Measurements from ENCODE around the gene SRRM3.
"Not testable (repeated sequence)": the region's sequence is repeated elsewhere in the genome, so short reads cannot be mapped to it uniquely, and the experiment has no call there.

The SRRM3 gene

GRCh38 chr7:76222839-76223238, 21.1 kb downstream of the SRRM3 start:
- TF ChIP-seq, protein P1, sequence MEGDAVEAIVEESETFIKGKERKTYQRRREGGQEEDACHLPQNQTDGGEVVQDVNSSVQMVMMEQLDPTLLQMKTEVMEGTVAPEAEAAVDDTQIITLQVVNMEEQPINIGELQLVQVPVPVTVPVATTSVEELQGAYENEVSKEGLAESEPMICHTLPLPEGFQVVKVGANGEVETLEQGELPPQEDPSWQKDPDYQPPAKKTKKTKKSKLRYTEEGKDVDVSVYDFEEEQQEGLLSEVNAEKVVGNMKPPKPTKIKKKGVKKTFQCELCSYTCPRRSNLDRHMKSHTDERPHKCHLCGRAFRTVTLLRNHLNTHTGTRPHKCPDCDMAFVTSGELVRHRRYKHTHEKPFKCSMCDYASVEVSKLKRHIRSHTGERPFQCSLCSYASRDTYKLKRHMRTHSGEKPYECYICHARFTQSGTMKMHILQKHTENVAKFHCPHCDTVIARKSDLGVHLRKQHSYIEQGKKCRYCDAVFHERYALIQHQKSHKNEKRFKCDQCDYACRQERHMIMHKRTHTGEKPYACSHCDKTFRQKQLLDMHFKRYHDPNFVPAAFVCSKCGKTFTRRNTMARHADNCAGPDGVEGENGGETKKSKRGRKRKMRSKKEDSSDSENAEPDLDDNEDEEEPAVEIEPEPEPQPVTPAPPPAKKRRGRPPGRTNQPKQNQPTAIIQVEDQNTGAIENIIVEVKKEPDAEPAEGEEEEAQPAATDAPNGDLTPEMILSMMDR (IDR thresholded peaks at IDR 0.05; ENCODE audit: control insufficient read depth, insufficient read depth, low read depth, low read length, missing control alignments) = no peak
- DNase-seq (ENCODE audit: low read depth) = no peak
- H3K4me3 ChIP-seq (ENCODE audit: control insufficient read depth, low read depth, low read length) = no peak overlapping the region

- DNase-seq (ENCODE audit: low read depth) = no peak
- no peak overlapping the region for H3K4me3 ChIP-seq (ENCODE audit: control insufficient read depth, low read depth, low read length)
- TF ChIP-seq, protein P1 (IDR thresholded peaks at IDR 0.05; ENCODE audit: control insufficient read depth, insufficient read depth, low read depth, low read length, missing control alignments) = no peak
Measured at GRCh38 chr7:76223286-76223972, 21.7 kb downstream of the SRRM3 start.

GRCh38 chr7:76224695-76225094, 23.0 kb downstream of the SRRM3 start:
- no peak overlapping the region for H3K4me3 ChIP-seq (ENCODE audit: control insufficient read depth, low read depth, low read length)
- TF ChIP-seq, protein P1 (IDR thresholded peaks at IDR 0.05; ENCODE audit: control insufficient read depth, insufficient read depth, low read depth, low read length, missing control alignments) = no peak
- no peak for DNase-seq (ENCODE audit: low read depth)

- no peak for DNase-seq (ENCODE audit: low read depth)
- H3K4me3 ChIP-seq (ENCODE audit: control insufficient read depth, low read depth, low read length) = no peak overlapping the region
- TF ChIP-seq, protein P1 (IDR thresholded peaks at IDR 0.05; ENCODE audit: control insufficient read depth, insufficient read depth, low read depth, low read length, missing control alignments) = no peak
Measured at GRCh38 chr7:76225379-76225778, 23.7 kb downstream of the SRRM3 start.

DNA sequence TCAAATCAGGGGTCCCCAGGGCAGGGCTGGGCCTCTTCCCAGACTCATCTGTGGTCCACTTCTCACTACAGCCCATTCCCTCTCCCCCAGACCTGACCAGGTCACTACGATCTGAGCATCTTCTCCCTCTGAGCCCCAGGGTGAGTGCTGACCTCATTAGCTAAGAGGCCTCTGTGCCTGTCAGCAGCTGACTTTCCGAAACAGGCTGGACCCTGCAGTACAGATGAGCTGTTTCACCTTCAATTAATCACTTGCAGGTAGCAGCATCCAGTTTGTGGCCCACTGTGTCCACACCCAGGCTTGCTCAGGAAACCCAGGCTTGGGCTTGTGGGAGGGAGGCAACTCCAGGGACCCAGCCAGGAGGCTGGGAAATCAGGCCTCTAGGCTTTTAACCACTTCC, 24.3 kb downstream of the SRRM3 start:
- H3K4me3 ChIP-seq (ENCODE audit: control insufficient read depth, low read depth, low read length) = no peak overlapping the region
- no peak for DNase-seq (ENCODE audit: low read depth)
- TF ChIP-seq, protein P1 (IDR thresholded peaks at IDR 0.05; ENCODE audit: control insufficient read depth, insufficient read depth, low read depth, low read length, missing control alignments) = no peak

- H3K4me3 ChIP-seq (ENCODE audit: control insufficient read depth, low read depth, low read length); DNase-seq (ENCODE audit: low read depth): not testable (repeated sequence)
Measured at GRCh38 chr7:76226878-76227423, 25.3 kb downstream of the SRRM3 start.

DNA sequence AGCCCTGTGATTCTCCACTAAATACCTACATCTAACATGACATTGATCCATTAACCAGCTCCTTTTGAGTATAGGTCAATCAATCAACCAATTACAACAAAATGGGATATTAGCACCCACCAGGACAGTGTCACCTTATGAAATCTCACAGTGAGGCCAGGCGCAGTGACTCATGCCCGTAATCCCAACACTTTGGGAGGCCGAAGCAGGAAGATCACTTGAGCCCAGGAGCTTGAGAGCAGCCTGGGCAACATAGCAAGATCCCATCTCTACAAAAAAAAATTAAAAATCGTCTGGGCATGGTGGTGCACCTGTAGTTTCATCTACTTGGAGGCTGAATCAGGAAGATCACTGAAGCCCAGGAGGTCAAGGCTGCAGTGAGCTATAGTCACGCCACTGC, 28.5 kb downstream of the SRRM3 start:
- no peak overlapping the region for H3K4me3 ChIP-seq (ENCODE audit: control insufficient read depth, low read depth, low read length)
- DNase-seq (ENCODE audit: low read depth) = no peak
- TF ChIP-seq, protein P1 (IDR thresholded peaks at IDR 0.05; ENCODE audit: control insufficient read depth, insufficient read depth, low read depth, low read length, missing control alignments) = no peak

Data from AG09309 (cell line).